HepG2 (cell line): ENCODE results near the gene PTK7. TPM values are rescaled to one million over a fixed set of nuclear protein-coding genes. Genes with fewer than 3 reads are reported as not detected.
A peak's percentile ranks its signal among the peaks of the same experiment; 100 is the strongest.

Experiments used
- BORCS8-MEF2B ChIP-seq: sonication (generic); formaldehyde crosslinking; IDR thresholded peaks from 2 replicates; pipeline ENCODE4 v1.8.0; 2022; ENCODE audit warnings: mild to moderate bottlenecking, missing genetic modification reagents
- GMEB1 ChIP-seq: sonication (generic); formaldehyde crosslinking; IDR thresholded peaks from 2 replicates; pipeline ENCODE4 v1.5.1; 2020; ENCODE audit warnings: missing genetic modification reagents, mild to moderate bottlenecking, borderline replicate concordance
- HDAC6 ChIP-seq: fragments of 200-600 bp; sonication (generic); IDR thresholded peaks from 2 replicates; pipeline ENCODE4 v1.7.0; 2017; ENCODE audit warnings: mild to moderate bottlenecking, antibody characterized with exemption, low read length, low read depth
- HNRNPH1 ChIP-seq: fragments of 200-400 bp; formaldehyde crosslinking; optimal IDR thresholded peaks from 2 replicates; pipeline ENCODE3; 2017; ENCODE audit warnings: mild to moderate bottlenecking, low read depth, low read length
- KAT8 ChIP-seq: IDR thresholded peaks from 2 replicates; pipeline ENCODE4 v1.6.1; 2016; ENCODE audit warnings: missing genetic modification reagents, missing compliant biosample characterization
- MTF2 ChIP-seq: sonication (generic); formaldehyde crosslinking; IDR thresholded peaks from 2 replicates; pipeline ENCODE4 v1.5.0; 2020; ENCODE audit warnings: missing genetic modification reagents, borderline replicate concordance
- MZF1 ChIP-seq: sonication (generic); formaldehyde crosslinking; IDR thresholded peaks from 2 replicates; pipeline ENCODE4 v1.8.1; 2023; ENCODE audit warnings: mild to moderate bottlenecking, missing genetic modification reagents, borderline replicate concordance
- NR1H2 ChIP-seq: sonication (generic); formaldehyde crosslinking; IDR thresholded peaks from 2 replicates; pipeline ENCODE4 v1.8.1; 2022; ENCODE audit warnings: low read depth, missing genetic modification reagents, borderline replicate concordance
- REL ChIP-seq: sonication (generic); formaldehyde crosslinking; conservative IDR thresholded peaks from 2 replicates; pipeline ENCODE4 v1.8.0; 2022; ENCODE audit warnings: mild to moderate bottlenecking, missing genetic modification reagents, moderate library complexity
- SETDB1 ChIP-seq: sonication (generic); formaldehyde crosslinking; IDR thresholded peaks from 2 replicates; pipeline ENCODE4 v1.5.1; 2020; ENCODE audit warnings: missing genetic modification reagents, mild to moderate bottlenecking, borderline replicate concordance
- U2AF2 ChIP-seq: fragments of 200-400 bp; formaldehyde crosslinking; IDR thresholded peaks from 2 replicates; pipeline ENCODE4 v1.6.1; 2017; ENCODE audit warnings: low read depth, mild to moderate bottlenecking, low read length
- ZNF251 ChIP-seq: sonication (generic); formaldehyde crosslinking; IDR thresholded peaks from 2 replicates; pipeline ENCODE4 v1.9.0; 2021; ENCODE audit warnings: mild to moderate bottlenecking, missing genetic modification reagents
- ZNF280D ChIP-seq: sonication (generic); formaldehyde crosslinking; IDR thresholded peaks from 2 replicates; pipeline ENCODE4 v1.5.1; 2020; ENCODE audit warnings: mild to moderate bottlenecking, missing genetic modification reagents
- ZNF292 ChIP-seq: sonication (generic); formaldehyde crosslinking; IDR thresholded peaks from 2 replicates; pipeline ENCODE4 v1.8.1; 2022; ENCODE audit warnings: mild to moderate bottlenecking, low read depth, missing genetic modification reagents, borderline replicate concordance
- polyA plus RNA-seq, 8 experiments: library from polyadenylated mRNA; depleted of rRNA in 3 of 8; stranded (reverse) in 7 of 8; unstranded in 1 of 8; fragments of >200 nt; fragmentation: Illumina TruSeq in 4 of 8; extraction: Trizol in 4 of 8; gene quantifications; 2 replicates each; pipeline versions ENCODE4 v1.2.1 to v1.2.3, GENCODE V29; 2011 to 2016; ENCODE audit warnings: low read depth in 4 of 8, missing spikeins in 1 of 8, mixed read lengths in 1 of 8; ENCODE audit not compliant: insufficient read depth in 1 of 8
- total RNA-seq, 5 experiments: library from RNA; depleted of rRNA; stranded (reverse); fragments of >200 nt; fragmentation: Illumina TruSeq; extraction: Trizol; gene quantifications; 2 replicates each; pipeline ENCODE4 v1.2.3, GENCODE V29; 2016; ENCODE audit warnings: low read depth in 1 of 5
- TF ChIP-seq, protein P1 (sequence below): sonication (generic); formaldehyde crosslinking; IDR thresholded peaks from 2 replicates; pipeline ENCODE4 v1.4.0; 2020; ENCODE audit warnings: missing genetic modification reagents
- TF ChIP-seq, protein P2 (sequence below): sonication (generic); formaldehyde crosslinking; conservative IDR thresholded peaks from 2 replicates; pipeline ENCODE4 v1.4.0; 2020; ENCODE audit warnings: missing genetic modification reagents
- TF ChIP-seq, protein P3 (sequence below): sonication (generic); formaldehyde crosslinking; IDR thresholded peaks from 2 replicates; pipeline ENCODE4 v1.8.0; 2022; ENCODE audit warnings: mild to moderate bottlenecking, missing genetic modification reagents, moderate library complexity

The PTK7 gene
- total and polyA plus RNA-seq, 2 of the 13 experiments (the other 11 are each of a cell fraction or from before 2014, with no cell fraction given) = 98.5 to 99.8 TPM

DNA sequence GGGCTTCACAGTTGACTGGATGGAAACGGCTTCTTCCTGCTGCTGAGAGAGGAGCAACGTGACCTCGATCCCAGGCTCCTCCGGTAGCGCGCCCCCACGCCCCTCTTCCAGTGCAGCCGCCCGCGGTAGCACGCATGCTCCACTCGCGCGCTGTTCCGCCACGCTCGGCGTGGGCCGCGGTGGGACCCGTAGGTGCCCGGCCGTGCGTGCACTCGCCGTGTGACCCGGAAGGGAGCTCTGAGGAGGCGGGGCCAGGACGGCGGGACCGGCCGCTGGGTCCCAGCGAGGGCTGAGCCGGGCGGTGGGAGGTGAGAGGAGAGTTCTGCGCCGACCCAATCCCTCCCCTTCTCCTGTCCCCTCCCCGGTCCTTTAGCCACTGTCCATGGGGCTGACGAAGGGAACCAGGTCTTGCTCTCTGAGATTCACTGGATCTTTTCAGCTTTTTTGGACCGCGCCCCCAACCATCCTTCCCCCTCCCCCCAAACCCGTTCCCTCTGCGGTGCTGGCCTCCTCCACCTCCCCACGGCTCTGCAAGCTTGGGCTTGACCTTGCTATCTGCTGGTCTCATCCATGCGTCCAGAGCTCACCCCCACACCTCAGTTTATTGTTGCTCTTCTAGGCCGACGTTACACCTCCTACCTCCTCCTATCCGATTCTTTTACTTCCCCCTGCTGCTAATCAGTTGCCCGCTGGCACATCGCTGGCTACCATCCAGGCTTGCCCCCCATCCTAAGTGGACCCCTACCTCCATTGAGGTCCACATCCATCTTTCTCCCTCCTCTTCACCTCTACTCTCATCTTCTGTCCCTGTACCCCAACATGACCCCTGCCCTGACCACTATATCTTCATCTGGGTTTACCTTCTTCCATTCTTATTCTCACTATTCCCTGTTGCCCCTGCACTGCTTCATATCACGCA, 106.1 kb downstream of the PTK7 start, which contains the start of gene CUL9 (continued):
- TF ChIP-seq ZNF292 = 0 out of 2 replicates have a peak, but pooled peaks have one; percentile 44
- TF ChIP-seq, protein P1, sequence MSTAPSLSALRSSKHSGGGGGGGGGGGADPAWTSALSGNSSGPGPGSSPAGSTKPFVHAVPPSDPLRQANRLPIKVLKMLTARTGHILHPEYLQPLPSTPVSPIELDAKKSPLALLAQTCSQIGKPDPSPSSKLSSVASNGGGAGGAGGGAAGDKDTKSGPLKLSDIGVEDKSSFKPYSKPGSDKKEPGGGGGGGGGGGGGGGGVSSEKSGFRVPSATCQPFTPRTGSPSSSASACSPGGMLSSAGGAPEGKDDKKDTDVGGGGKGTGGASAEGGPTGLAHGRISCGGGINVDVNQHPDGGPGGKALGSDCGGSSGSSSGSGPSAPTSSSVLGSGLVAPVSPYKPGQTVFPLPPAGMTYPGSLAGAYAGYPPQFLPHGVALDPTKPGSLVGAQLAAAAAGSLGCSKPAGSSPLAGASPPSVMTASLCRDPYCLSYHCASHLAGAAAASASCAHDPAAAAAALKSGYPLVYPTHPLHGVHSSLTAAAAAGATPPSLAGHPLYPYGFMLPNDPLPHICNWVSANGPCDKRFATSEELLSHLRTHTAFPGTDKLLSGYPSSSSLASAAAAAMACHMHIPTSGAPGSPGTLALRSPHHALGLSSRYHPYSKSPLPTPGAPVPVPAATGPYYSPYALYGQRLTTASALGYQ (CRISPR knock-in tag) = 0 out of 2 replicates have a peak, but pooled peaks have one; percentile 31
- TF ChIP-seq MTF2 (CRISPR knock-in tag) = no peak
- 0 out of 2 replicates have a peak, but pooled peaks have one; percentile 51 for TF ChIP-seq U2AF2
- TF ChIP-seq ZNF251 = no peak; the same call in 1 of the 2 replicates
- peak; percentile 91; the same call in 1 of the 2 replicates for TF ChIP-seq BORCS8-MEF2B
- TF ChIP-seq GMEB1 = peak; percentile 98
- TF ChIP-seq HDAC6 = no peak
- TF ChIP-seq ZNF280D = no peak
- TF ChIP-seq MZF1 (CRISPR knock-in tag) = 0 out of 2 replicates have a peak, but pooled peaks have one; percentile 29
- TF ChIP-seq HNRNPH1 = no peak
- TF ChIP-seq KAT8 (CRISPR knock-in tag) = peak; percentile 99
- 0 out of 2 replicates have a peak, but pooled peaks have one; percentile 15 for TF ChIP-seq REL (CRISPR knock-in tag)
- TF ChIP-seq, protein P2, sequence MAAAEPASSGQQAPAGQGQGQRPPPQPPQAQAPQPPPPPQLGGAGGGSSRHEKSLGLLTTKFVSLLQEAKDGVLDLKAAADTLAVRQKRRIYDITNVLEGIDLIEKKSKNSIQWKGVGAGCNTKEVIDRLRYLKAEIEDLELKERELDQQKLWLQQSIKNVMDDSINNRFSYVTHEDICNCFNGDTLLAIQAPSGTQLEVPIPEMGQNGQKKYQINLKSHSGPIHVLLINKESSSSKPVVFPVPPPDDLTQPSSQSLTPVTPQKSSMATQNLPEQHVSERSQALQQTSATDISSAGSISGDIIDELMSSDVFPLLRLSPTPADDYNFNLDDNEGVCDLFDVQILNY = peak; percentile 68; the same call in 1 of the 2 replicates
- TF ChIP-seq, protein P3, sequence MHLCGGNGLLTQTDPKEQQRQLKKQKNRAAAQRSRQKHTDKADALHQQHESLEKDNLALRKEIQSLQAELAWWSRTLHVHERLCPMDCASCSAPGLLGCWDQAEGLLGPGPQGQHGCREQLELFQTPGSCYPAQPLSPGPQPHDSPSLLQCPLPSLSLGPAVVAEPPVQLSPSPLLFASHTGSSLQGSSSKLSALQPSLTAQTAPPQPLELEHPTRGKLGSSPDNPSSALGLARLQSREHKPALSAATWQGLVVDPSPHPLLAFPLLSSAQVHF (CRISPR knock-in tag) = no peak
- no peak for TF ChIP-seq NR1H2 (CRISPR knock-in tag)
- no peak for TF ChIP-seq SETDB1 (CRISPR knock-in tag)
